GDM1 (cell line): ENCODE data around the gene TSEN2.
"Not testable (repeated sequence)": the region's sequence is repeated elsewhere in the genome, so short reads cannot be mapped to it uniquely, and the experiment has no call there.

Experiments used
- DNase-seq: peaks from one replicate; lab custom pipeline; 2025; lab: John Stamatoyannopoulos, UW

TSEN2 gene

GRCh38 chr3:12503126-12503957 lies 19.1 kb downstream of the TSEN2 start:
- no peak for DNase-seq

DNA sequence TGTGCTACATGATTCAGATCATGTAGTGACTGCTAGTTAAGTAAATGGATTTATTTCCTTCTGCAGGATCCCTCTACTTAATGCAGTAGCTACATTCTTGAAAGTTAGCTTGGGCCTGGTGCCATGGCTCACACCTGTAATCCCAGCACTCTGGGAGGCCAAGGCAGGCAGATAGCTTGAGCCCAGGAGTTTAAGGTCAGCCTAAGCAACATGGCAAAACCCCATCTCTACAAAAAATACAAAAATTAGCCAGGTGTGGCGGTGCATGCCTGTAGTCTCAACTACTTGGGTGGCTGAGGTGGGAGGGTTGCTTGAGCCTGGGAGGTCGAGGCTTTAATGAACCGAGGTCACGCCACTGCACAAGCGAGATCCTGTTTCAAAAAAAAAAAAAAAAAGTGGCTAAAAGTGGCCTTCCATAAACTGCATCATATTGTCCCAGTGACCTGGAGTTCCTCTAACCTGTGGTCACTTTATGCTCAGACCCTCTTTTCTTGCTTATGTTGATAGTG lies 22.0 kb downstream of the TSEN2 start:
- DNase-seq = no peak

DNA sequence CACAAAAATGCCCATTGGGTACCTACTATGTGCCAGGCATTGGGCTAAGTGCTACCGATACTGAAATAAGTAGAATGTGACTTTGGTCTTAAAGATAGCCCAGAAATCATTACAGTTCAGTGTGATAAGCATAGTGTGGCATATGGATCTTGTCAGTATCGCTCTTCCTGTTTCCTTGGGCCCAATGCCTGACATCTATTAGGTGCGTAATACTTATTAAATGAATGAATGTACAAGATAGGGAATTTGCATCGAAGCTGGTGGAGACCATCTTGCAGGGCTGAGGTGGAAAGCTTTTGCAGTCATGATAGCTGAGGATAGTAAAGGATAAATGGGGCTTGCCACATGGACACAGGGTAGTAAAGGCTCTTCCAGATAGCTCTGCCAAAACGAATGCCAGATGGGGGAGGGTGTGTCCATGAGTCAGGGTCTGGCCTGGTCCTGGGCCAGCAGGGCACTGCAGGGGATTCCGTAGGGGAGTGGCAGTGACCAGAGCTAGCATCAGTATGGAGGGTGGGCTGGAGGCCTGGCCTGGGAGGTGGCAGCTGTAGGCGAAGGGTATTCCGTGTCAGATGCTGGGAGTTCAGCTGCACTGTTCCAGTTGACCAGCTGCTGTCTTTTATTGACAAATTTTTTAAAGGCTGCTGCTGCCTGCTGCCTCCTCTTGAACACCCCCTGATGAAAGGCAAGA lies 23.5 kb downstream of the TSEN2 start:
- DNase-seq = no peak

DNA sequence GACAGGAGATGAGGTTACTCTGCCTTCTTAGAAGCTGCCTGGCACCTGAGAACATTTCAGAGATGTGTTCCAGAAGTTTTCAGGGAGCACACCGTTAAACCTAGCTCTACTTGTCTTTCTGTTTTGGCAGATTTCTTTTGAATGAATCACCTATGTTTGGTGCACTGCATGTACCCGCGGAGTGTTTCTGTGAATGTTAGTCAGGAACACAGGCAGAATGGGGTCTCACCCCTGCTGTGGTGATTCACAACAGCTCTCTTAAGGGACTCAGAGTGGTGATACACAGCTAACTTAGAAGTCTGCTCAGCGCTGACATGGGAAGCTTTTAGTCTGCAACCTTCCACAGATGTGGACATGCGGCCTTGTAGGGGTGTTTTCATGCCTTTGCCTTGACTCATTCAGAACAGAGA lies 24.0 kb downstream of the TSEN2 start:
- no peak for DNase-seq

DNA sequence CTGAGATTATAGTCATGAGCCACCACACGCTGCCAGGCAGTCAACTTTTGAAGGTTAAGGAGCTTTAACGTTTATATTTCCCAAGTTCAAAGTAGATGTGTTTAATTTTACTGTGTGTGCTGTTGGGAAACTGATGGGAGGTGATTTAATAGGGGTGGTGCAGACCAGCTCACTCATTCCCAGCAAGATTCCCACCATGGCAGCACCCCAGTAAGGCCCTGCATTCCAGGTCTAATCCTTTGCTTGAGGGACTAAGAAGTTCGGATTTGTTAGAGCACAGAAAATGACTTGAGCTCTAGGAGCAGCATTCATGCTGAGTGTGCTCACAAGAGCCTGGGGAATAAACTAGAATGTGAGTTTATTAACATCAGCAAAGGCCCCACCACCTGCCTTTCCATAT lies 25.2 kb downstream of the TSEN2 start:
- DNase-seq = no peak

- no peak for DNase-seq
These were observed 28.3 kb downstream of the TSEN2 start for GRCh38 chr3:12512534-12513118.

GRCh38 chr3:12513694-12514446 lies 29.6 kb downstream of the TSEN2 start:
- DNase-seq = no peak

GRCh38 chr3:12515631-12516030 lies 31.4 kb downstream of the TSEN2 start:
- no peak for DNase-seq

DNA sequence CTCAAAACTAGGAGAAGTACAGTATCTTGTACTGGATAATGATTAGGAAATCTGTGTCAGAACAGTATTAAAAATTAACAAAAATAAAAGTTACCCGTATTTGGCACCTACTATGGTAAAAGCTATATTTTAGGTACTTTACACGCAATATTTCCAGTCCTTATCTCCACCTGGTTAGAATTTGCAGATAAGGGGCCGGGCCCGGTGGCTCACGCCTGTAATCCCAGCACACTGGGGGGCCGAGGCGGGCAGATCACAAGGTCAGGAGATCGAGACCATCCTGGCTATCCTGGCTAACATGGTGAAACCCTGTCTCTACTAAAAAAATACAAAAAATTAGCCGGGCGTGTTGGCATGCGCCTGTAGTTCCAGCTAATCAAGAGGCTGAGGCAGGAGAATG lies 32.6 kb downstream of the TSEN2 start:
- DNase-seq = no peak

DNA sequence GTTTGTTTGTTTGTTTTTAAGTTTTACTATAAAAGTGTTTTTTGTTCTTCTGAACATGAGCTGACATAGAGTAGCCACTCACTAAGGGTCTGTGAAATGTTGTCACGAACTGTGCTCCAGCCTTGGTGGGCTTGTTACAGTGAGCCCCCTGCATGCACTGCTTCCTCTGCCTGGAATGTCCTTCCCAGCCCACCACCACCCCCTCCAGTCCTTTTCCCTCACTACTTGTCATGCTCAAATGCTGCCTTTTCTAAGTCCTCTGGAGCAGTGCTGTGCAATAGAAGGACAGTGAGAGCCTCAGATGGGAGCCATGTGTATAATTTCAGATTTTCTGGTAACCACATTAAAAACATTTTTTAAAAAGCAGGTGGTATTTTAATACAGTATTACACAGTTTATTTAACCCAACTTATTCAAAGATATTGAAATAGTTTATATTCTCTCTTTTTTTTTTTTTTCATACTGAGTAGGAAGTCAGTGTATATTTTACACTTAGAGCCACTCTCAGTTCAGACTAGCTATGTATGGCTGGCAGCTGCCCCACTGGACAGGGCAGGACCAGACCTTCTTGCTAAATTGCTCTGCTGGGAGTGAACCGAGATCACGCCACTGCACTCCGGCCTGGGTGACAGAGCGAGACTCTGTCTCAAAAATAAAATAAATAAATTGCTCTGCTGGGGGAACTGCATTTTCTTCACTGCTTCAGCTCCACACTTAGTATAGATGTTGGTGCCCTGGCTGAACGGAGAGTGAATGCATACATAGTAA lies 34.2 kb downstream of the TSEN2 start:
- no peak for DNase-seq

- DNase-seq = no peak
These were observed 36.7 kb downstream of the TSEN2 start for GRCh38 chr3:12521010-12521409.

GRCh38 chr3:12522721-12523120 lies 38.4 kb downstream of the TSEN2 start:
- no peak for DNase-seq

GRCh38 chr3:12527757-12528143 lies 43.5 kb downstream of the TSEN2 start:
- no peak for DNase-seq

DNA sequence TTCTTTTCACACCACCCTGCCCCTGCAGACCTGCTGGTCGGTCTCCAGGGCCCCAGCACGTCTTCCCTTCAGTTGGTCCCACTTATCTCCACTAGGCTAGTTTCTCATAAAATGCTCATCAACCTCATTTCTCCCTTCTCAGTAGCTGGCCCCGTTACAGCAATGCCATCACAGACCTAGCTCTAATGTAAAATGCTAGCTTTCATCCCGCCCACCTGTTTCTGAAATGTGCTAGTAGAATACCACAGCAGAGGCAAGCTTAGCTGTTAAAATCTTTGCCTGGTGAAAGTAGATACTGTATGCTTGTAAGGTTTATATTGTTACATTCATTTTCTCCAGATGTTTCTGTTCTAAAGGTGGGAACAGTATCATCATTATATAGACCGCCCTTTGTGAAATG lies 47.9 kb downstream of the TSEN2 start:
- no peak for DNase-seq

DNA sequence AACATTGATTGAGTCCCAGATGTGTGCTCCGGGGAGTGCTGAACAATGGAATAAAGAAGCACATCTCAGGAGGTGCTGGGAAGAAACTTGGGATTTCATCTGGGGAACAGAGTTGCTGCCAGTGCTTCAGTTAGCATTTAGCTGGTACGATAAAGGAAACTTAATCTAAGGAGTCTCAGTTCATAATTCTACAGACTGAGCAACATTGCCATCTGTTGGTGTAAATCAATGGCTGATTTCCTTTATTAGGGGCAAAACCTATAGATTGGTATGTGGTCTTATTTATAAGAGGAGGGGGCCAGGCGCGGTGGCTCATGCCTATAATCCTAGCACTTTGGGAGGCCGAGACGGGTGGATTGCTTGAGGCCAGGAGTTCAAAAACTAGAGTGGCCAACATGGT lies 52.1 kb downstream of the TSEN2 start:
- no peak for DNase-seq

GRCh38 chr3:12541625-12542024 lies 57.3 kb downstream of the TSEN2 start:
- DNase-seq = no peak

GRCh38 chr3:12543497-12543896 lies 59.2 kb downstream of the TSEN2 start:
- not testable (repeated sequence) for DNase-seq

DNA sequence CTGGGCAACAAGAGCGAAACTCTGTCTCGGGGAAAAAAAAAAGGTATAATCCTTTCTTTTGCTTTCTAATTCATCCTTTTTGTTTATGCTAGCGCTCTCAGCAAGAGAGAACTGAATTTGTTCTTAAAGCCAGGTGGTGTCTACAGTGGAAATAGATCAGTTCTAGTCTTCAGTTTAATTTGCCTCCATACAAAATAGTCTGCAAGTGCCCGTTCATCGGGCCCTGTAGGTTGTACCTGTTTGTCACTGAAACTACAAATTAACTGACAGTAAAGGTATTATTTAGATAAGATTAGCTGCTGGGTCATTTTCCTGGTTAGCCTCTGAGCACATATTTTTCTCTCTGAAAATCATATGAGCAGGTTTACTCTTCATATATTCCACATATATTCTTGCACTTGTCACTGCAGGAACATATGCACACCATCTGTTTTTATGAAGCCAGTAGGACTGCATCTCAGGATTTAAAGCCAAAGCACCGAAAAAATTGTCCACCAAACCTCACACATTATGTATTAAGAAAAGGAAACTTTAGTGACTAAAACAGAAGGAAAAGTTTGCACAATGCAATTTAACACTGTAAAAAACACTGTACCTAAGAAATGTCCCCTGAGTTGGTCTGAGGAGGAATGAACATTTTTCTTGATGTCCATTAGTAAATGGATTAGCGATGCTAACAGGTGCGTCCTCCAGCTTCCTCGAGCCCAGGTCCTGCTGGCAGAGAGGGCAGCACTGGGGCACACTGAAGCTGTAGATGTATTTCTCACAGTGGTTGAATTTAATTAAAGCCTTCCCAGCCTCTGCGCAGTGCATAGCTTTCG lies 60.6 kb downstream of the TSEN2 start:
- no peak for DNase-seq

DNA sequence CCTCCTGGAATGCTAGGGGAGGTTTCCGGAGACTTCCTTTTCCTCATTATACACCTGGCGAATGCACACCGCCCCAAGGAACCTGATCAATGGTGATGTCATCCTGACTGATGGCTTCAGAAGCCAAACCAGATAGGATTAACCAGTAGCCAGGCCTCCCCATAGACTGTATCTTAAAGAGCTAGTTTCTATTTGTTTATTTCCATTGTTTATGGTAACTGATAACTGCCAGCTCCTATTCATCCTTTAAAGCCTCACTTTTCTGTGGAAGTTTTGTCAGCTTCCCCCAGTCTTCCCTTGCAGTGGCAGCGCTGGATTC lies 61.2 kb downstream of the TSEN2 start, which contains the start of gene MKRN2OS:
TSS of gene MKRN2OS (minus strand) at position 27 of the 319 bp plus-strand sequence. CDS start 35 bp downstream, outside the sequence.
- DNase-seq = no peak

- no peak for DNase-seq
These were observed 65.9 kb downstream of the TSEN2 start for GRCh38 chr3:12549971-12550760.
